Tibial artery (tissue), 4 donors: Measurements from ENCODE around the gene TASP1.
"Not testable (repeated sequence)": the region's sequence is repeated elsewhere in the genome, so short reads cannot be mapped to it uniquely, and the experiment has no call there.

ENCODE experiments used
- DNase-seq, 2 donors: peaks; one replicate each; pipeline ENCODE4 v3.0.0-alpha.2; 2019
- H3K27ac ChIP-seq, 2 donors: fragments of 200-600 bp; sonication (generic) in 1 of 2; 1 replicate in 1 of 2; 2 replicates in 1 of 2; pipeline ENCODE4 v1.5.1; 2018 to 2019; ENCODE audit warnings: mild to moderate bottlenecking in 1 of 2
- H3K27me3 ChIP-seq, 2 donors: fragments of 200-600 bp; sonication (generic) in 1 of 2; one replicate each; pipeline versions ENCODE4 v1.5.1 to v1.6.0; 2016 to 2019
- H3K36me3 ChIP-seq, 3 donors: fragments of 200-600 bp; sonication (generic) in 2 of 3; one replicate each; pipeline ENCODE4 v1.5.1; 2016 to 2019; ENCODE audit warnings: mild to moderate bottlenecking in 2 of 3
- H3K4me1 ChIP-seq, 4 donors: fragments of 200-600 bp; sonication (generic) in 2 of 4; 1 replicate in 3 of 4; 2 replicates in 1 of 4; pipeline ENCODE4 v1.5.1; 2016 to 2019
- H3K4me3 ChIP-seq, 2 donors: fragments of 200-600 bp; sonication (generic) in 1 of 2; 1 replicate in 1 of 2; 2 replicates in 1 of 2; pipeline ENCODE4 v1.5.1; 2018 to 2019; ENCODE audit warnings: mild to moderate bottlenecking in 2 of 2
- H3K9me3 ChIP-seq, 3 donors: fragments of 200-600 bp; sonication (generic) in 1 of 3; one replicate each; pipeline ENCODE4 v1.5.1; 2016 to 2019
- intact Hi-C: fragments of 100-400 bp; cut with DNase I; formaldehyde crosslinking; loops from one replicate; pipeline ENCODE4 v1.15.0; 2023; ENCODE audit warnings: low total_unique reads
- TF ChIP-seq, protein P1 (sequence below), 2 experiments: fragments of 200-600 bp in 1 of 2; fragments of 450-650 bp in 1 of 2; IDR thresholded peaks; one replicate each; pipeline ENCODE4 v1.5.1; 2017 to 2019; ENCODE audit warnings: antibody characterized with exemption in 2 of 2, mild to moderate bottlenecking in 1 of 2, moderate library complexity in 1 of 2

Gene TASP1

GRCh38 chr20:13644010-13644409, 5.3 kb upstream of the TASP1 start:
- no peaks in the 10 kb centered on the region for H3K27me3 ChIP-seq
- TF ChIP-seq, protein P1, sequence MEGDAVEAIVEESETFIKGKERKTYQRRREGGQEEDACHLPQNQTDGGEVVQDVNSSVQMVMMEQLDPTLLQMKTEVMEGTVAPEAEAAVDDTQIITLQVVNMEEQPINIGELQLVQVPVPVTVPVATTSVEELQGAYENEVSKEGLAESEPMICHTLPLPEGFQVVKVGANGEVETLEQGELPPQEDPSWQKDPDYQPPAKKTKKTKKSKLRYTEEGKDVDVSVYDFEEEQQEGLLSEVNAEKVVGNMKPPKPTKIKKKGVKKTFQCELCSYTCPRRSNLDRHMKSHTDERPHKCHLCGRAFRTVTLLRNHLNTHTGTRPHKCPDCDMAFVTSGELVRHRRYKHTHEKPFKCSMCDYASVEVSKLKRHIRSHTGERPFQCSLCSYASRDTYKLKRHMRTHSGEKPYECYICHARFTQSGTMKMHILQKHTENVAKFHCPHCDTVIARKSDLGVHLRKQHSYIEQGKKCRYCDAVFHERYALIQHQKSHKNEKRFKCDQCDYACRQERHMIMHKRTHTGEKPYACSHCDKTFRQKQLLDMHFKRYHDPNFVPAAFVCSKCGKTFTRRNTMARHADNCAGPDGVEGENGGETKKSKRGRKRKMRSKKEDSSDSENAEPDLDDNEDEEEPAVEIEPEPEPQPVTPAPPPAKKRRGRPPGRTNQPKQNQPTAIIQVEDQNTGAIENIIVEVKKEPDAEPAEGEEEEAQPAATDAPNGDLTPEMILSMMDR (IDR thresholded peaks at IDR 0.05): no peak
- H3K4me3 ChIP-seq: no peak overlapping the region
- no peak for DNase-seq
- H3K36me3 ChIP-seq: no peaks in the 10 kb centered on the region
- no peak overlapping the region for H3K27ac ChIP-seq
- intact Hi-C loops: no loop called here
- H3K9me3 ChIP-seq: no peaks in the 10 kb centered on the region
- H3K4me1 ChIP-seq: peaks cover 0 to 10% (median 0%) of the 10 kb centered on the region in 4 donors

GRCh38 chr20:13639150-13639497, 392 bp upstream of the TASP1 start:
- no peaks in the 10 kb centered on the region for H3K36me3 ChIP-seq
- peaks cover 0 to 14% (median 0%) of the 10 kb centered on the region in 4 donors for H3K4me1 ChIP-seq
- H3K4me3 ChIP-seq: peak overlapping the region; percentile 81 to 85
- TF ChIP-seq, protein P1 (IDR thresholded peaks at IDR 0.05): no peak
- H3K27me3 ChIP-seq: no peaks in the 10 kb centered on the region
- intact Hi-C loops: loop anchor here (10.0 kb wide), 1 partner anchor 96 kb away; no protein-coding TSS in a partner anchor
- no peak for DNase-seq
- H3K9me3 ChIP-seq: no peaks in the 10 kb centered on the region
- peak overlapping the region; percentile 87 to 93 for H3K27ac ChIP-seq

DNA sequence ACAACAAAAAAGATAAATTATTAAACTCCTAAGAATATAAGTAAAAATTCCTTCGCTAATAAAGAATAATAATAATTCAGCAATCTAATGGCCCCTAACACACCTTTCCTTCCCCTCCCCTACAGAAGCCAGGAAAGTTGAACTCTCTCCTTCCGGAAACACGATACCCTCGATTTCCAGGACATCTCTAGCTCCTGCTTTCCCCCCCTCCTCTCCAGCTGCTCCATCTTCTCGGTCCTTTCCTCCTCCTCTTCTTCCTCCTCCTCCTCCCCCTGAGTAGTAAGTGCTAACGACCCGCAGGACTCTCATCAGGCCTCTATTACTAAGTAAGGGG, 603 bp downstream of the TASP1 start:
- no peak for DNase-seq
- intact Hi-C loops: loop anchor here (10.0 kb wide), 1 partner anchor 97 kb away; no protein-coding TSS in a partner anchor
- TF ChIP-seq, protein P1 (IDR thresholded peaks at IDR 0.05): no peak
- no peaks in the 10 kb centered on the region for H3K27me3 ChIP-seq
- peaks cover 0 to 14% (median 0%) of the 10 kb centered on the region in 4 donors for H3K4me1 ChIP-seq
- peak overlapping the region; percentile 87 to 93 for H3K27ac ChIP-seq
- H3K4me3 ChIP-seq: peak overlapping the region; percentile 81 to 85
- no peaks in the 10 kb centered on the region for H3K9me3 ChIP-seq
- H3K36me3 ChIP-seq: no peaks in the 10 kb centered on the region

- TF ChIP-seq, protein P1 (IDR thresholded peaks at IDR 0.05): no peak
- no peak for DNase-seq
- Histone ChIP-seq H3K4me1 (peaks cover 0 to 10% (median 0%) of the 10 kb centered on the region in 4 donors), H3K36me3 (peaks cover 9 to 23% (median 16%) of the 10 kb centered on the region in 3 donors), H3K4me3 (no peak overlapping the region), H3K9me3 (no peaks in the 10 kb centered on the region), H3K27ac (no peak overlapping the region), H3K27me3 (no peaks in the 10 kb centered on the region)
- intact Hi-C loops: loop anchor here (10.0 kb wide), 1 partner anchor 102 kb away; no protein-coding TSS in a partner anchor
Observed at GRCh38 chr20:13632431-13632830, 6.3 kb downstream of the TASP1 start.

- H3K36me3 ChIP-seq: peaks cover 9 to 27% (median 27%) of the 10 kb centered on the region in 3 donors
- peaks cover 0 to 32% (median 6%) of the 10 kb centered on the region in 4 donors for H3K4me1 ChIP-seq
- intact Hi-C loops, H3K27me3 ChIP-seq, H3K9me3 ChIP-seq, H3K4me3 ChIP-seq: not testable (repeated sequence)
- peak in 1 of 2 donors; percentile 69 for DNase-seq
- peak overlapping the region; percentile 33 to 64 for H3K27ac ChIP-seq
Observed at GRCh38 chr20:13627525-13627924, 11.2 kb downstream of the TASP1 start.

DNA sequence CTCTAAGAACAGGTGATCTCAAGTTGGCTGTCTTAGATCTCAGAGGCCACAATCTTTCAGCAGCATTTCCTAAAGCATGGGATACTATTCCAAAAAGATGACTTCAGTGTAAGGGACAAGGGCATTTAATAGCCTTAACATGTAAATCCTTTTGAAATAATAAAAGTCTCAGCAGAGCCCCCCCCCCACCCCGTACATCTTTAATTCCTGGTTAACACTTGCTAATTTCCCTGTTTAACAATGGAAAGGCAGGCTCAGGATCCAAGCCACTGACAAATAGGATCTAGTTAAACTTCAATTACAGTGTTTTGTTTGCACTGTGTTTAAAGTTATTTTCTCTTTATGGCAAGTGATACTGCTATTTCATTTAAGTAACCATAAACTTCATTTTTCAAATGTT, 12.0 kb downstream of the TASP1 start:
- intact Hi-C loops: no loop called here
- H3K36me3 ChIP-seq: peaks cover 9 to 32% (median 32%) of the 10 kb centered on the region in 3 donors
- no peak overlapping the region for H3K4me3 ChIP-seq
- no peaks in the 10 kb centered on the region for H3K9me3 ChIP-seq
- H3K27me3 ChIP-seq: no peaks in the 10 kb centered on the region
- no peak for DNase-seq
- H3K27ac ChIP-seq: peak overlapping the region; percentile 33 to 64
- peaks cover 0 to 32% (median 6%) of the 10 kb centered on the region in 4 donors for H3K4me1 ChIP-seq
- TF ChIP-seq, protein P1 (IDR thresholded peaks at IDR 0.05): no peak
